ENCODE data around the gene SERHL2. TPM values are rescaled to one million over a fixed set of nuclear protein-coding genes. Genes with fewer than 3 reads are reported as not detected.
"Not testable (repeated sequence)": the region's sequence is repeated elsewhere in the genome, so short reads cannot be mapped to it uniquely, and the experiment has no call there.

The SERHL2 gene
- polyA plus RNA-seq, 3 donors, result 0.20 to 0.60 (median 0.24) TPM

DNA sequence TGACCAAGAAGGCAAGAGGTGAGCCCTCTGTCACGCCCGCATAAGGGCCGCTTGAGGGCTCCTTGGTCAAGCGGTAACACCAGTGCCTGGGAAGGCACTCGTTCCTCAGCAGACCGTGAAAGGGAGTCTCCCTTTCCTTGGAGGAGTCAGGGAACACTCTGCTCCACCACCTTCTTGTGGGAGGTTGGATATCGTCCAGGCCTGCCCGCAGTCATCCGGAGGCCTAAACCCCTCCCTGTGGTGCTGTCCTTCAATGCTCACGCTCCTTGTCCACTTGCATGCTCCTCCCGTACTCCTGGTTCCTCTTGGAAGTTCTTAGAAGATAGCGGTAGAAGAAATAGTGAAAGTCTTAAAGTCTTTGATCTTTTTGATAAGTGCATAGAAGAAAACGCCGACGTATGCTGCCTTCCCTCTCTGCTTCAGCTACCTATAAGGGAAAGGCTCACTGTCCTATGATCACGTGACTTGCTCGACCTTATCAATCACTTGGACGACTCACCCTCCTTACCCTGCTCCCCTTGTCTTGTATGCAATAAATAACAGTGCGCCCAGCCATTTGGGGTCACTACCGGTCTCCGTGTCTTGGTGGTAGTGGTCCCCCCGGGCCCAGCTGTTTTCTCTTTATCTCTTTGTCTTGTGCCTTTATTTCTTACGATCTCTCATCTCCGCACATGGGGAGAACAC lies 22.2 kb upstream of the SERHL2 start:
- DNase-seq; H3K79me2 ChIP-seq (ENCODE audit: insufficient read depth, low read length); H3K9me3 ChIP-seq (replicated peaks in 1 of 2; ENCODE audit: control insufficient read depth in 1 of 2, insufficient read depth in 1 of 2, low read length in 2 of 2); H3K27ac ChIP-seq (ENCODE audit: low read depth in 1 of 2, low read length in 2 of 2); intact Hi-C loops (cut with micrococcal nuclease); H3K36me3 Mint-ChIP-seq; H3K9me3 Mint-ChIP-seq; H3K4me2 ChIP-seq (replicated peaks; ENCODE audit: extremely low read depth, low read length, poor library complexity, severe bottlenecking); H3K27me3 ChIP-seq (ENCODE audit: control insufficient read depth in 2 of 2, insufficient read depth in 2 of 2, low read length in 2 of 2); H3K36me3 ChIP-seq (replicated peaks in 1 of 2; ENCODE audit: control insufficient read depth in 1 of 2, insufficient read depth in 2 of 2, low read length in 2 of 2); H3K4me1 ChIP-seq (ENCODE audit: control insufficient read depth in 1 of 2, insufficient read depth in 2 of 2, low read length in 2 of 2); H3K9ac ChIP-seq (ENCODE audit: insufficient read depth, low read length, poor library complexity, severe bottlenecking); H3K27me3 Mint-ChIP-seq (ENCODE audit: low read depth in 3 of 3); H4K20me1 ChIP-seq (ENCODE audit: insufficient read depth, low read length); H2AFZ ChIP-seq (ENCODE audit: insufficient read depth, low read depth, low read length, poor library complexity, severe bottlenecking); H3K27ac Mint-ChIP-seq; H3K4me3 ChIP-seq (replicated peaks in 1 of 3; ENCODE audit: low read depth in 2 of 3, low read length in 3 of 3); H3K4me3 Mint-ChIP-seq: not testable (repeated sequence)
- 95% methylated on average over 21 of the region's 24 CpGs for WGBS (ENCODE audit: insufficient coverage)
- H3K4me1 Mint-ChIP-seq, result peaks cover 16% of the 10 kb centered on the region

DNA sequence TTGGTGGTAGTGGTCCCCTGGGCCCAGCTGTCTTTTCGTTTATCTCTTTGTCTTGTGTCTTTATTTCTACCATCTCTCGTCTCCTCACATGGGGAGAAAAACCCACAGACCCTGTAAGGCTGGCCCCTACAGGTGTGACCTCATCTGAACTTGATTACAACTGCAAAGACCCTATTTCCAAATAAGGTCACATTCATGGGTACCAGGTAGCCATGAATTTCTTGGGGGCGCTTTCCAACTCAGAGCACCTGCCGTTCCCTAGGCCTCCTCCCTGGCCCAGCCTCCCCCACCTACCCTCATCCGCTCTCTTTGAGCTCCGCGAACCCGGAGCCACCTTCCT lies 20.1 kb upstream of the SERHL2 start:
- Mint-ChIP-seq H3K9me3 (no peaks in the 10 kb centered on the region), H3K36me3 (no peaks in the 10 kb centered on the region), H3K4me1 (peaks cover 35% of the 10 kb centered on the region), H3K4me3 (peak overlapping the region in 1 of 2 donors; percentile 74), H3K27ac (peak overlapping the region in 4 of 7 donors; percentile 38 to 82 (median 70)), H3K27me3 (ENCODE audit: low read depth in 3 of 3) (peaks cover 4 to 5% (median 4%) of the 10 kb centered on the region in 3 donors)
- Histone ChIP-seq H4K20me1 (ENCODE audit: insufficient read depth, low read length) (no peaks in the 10 kb centered on the region), H3K36me3 (replicated peaks in 1 of 2; ENCODE audit: control insufficient read depth in 1 of 2, insufficient read depth in 2 of 2, low read length in 2 of 2) (no peaks in the 10 kb centered on the region), H3K79me2 (ENCODE audit: insufficient read depth, low read length) (no peaks in the 10 kb centered on the region), H3K4me1 (ENCODE audit: control insufficient read depth in 1 of 2, insufficient read depth in 2 of 2, low read length in 2 of 2) (peaks cover 10 to 14% of the 10 kb centered on the region in 2 donors), H2AFZ (ENCODE audit: insufficient read depth, low read depth, low read length, poor library complexity, severe bottlenecking) (no peak overlapping the region), H3K27ac (ENCODE audit: low read depth in 1 of 2, low read length in 2 of 2) (no peak overlapping the region), H3K4me2 (replicated peaks; ENCODE audit: extremely low read depth, low read length, poor library complexity, severe bottlenecking) (no peak overlapping the region), H3K4me3 (replicated peaks in 1 of 3; ENCODE audit: low read depth in 2 of 3, low read length in 3 of 3) (no peak overlapping the region), H3K27me3 (ENCODE audit: control insufficient read depth in 2 of 2, insufficient read depth in 2 of 2, low read length in 2 of 2) (no peaks in the 10 kb centered on the region), H3K9ac (ENCODE audit: insufficient read depth, low read length, poor library complexity, severe bottlenecking) (no peak overlapping the region), H3K9me3 (replicated peaks in 1 of 2; ENCODE audit: control insufficient read depth in 1 of 2, insufficient read depth in 1 of 2, low read length in 2 of 2) (no peaks in the 10 kb centered on the region)
- WGBS (ENCODE audit: insufficient coverage), result 92% methylated on average over 8 of the region's 8 CpGs
- TF ChIP-seq, protein P1, sequence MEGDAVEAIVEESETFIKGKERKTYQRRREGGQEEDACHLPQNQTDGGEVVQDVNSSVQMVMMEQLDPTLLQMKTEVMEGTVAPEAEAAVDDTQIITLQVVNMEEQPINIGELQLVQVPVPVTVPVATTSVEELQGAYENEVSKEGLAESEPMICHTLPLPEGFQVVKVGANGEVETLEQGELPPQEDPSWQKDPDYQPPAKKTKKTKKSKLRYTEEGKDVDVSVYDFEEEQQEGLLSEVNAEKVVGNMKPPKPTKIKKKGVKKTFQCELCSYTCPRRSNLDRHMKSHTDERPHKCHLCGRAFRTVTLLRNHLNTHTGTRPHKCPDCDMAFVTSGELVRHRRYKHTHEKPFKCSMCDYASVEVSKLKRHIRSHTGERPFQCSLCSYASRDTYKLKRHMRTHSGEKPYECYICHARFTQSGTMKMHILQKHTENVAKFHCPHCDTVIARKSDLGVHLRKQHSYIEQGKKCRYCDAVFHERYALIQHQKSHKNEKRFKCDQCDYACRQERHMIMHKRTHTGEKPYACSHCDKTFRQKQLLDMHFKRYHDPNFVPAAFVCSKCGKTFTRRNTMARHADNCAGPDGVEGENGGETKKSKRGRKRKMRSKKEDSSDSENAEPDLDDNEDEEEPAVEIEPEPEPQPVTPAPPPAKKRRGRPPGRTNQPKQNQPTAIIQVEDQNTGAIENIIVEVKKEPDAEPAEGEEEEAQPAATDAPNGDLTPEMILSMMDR (IDR thresholded peaks at IDR 0.05), result no peak
- no peak for DNase-seq
- intact Hi-C loops (cut with micrococcal nuclease), result no loop called here

DNA sequence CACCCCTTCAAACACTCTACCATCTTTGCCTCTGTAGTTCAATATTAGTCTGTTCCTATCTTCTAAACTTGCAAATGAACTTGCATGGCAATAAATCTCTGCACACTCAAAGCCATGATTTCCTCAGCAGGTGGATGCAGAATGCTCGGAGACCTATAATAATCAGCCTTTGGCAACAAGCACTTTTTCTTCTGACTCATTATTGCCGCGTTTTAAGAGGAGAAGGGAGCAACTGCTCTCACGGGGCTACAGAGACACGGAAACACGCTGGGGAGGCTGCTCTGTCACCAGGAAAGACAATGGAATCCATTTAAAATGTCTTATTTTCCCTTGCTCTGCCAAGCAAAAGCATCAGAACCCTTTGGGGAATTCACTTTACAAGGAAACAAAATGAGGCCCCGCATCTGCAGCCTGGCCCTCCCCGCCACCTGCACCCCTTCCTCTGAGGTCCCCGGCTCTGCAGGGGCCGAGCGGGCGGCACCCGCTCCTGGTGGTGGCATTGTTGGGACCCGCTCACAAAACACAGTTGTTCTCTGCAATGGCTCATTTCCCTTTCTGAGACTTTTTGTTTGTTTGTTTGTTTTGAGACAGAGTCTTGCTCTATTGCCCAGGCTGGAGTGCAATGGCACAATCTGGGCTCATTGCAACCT lies 18.5 kb upstream of the SERHL2 start:
- H3K79me2 ChIP-seq (ENCODE audit: insufficient read depth, low read length); H3K9ac ChIP-seq (ENCODE audit: insufficient read depth, low read length, poor library complexity, severe bottlenecking); H3K9me3 ChIP-seq (replicated peaks in 1 of 2; ENCODE audit: control insufficient read depth in 1 of 2, insufficient read depth in 1 of 2, low read length in 2 of 2); intact Hi-C loops (cut with micrococcal nuclease); H3K27me3 Mint-ChIP-seq (ENCODE audit: low read depth in 3 of 3); H3K27ac Mint-ChIP-seq; H4K20me1 ChIP-seq (ENCODE audit: insufficient read depth, low read length); H3K4me3 ChIP-seq (replicated peaks in 1 of 3; ENCODE audit: low read depth in 2 of 3, low read length in 3 of 3); H3K36me3 Mint-ChIP-seq; H3K4me3 Mint-ChIP-seq; H3K4me2 ChIP-seq (replicated peaks; ENCODE audit: extremely low read depth, low read length, poor library complexity, severe bottlenecking); H3K36me3 ChIP-seq (replicated peaks in 1 of 2; ENCODE audit: control insufficient read depth in 1 of 2, insufficient read depth in 2 of 2, low read length in 2 of 2); H2AFZ ChIP-seq (ENCODE audit: insufficient read depth, low read depth, low read length, poor library complexity, severe bottlenecking); H3K9me3 Mint-ChIP-seq; H3K27me3 ChIP-seq (ENCODE audit: control insufficient read depth in 2 of 2, insufficient read depth in 2 of 2, low read length in 2 of 2); DNase-seq; H3K27ac ChIP-seq (ENCODE audit: low read depth in 1 of 2, low read length in 2 of 2): not testable (repeated sequence)
- WGBS (ENCODE audit: insufficient coverage), result no CpG with 5 or more reads among the region's 14 CpGs
- H3K4me1 Mint-ChIP-seq, result peaks cover 37% of the 10 kb centered on the region
- peaks cover 15 to 20% of the 10 kb centered on the region in 2 donors for H3K4me1 ChIP-seq (ENCODE audit: control insufficient read depth in 1 of 2, insufficient read depth in 2 of 2, low read length in 2 of 2)

Measured in CD14-positive monocyte (primary cell).